Measurements from ENCODE around the gene IGF1R. TPM values are rescaled to one million over a fixed set of nuclear protein-coding genes. Genes with fewer than 3 reads are reported as not detected.

Gene IGF1R
- total RNA-seq, 2 experiments from 2014 or later: 22.8 to 24.7 TPM

DNA sequence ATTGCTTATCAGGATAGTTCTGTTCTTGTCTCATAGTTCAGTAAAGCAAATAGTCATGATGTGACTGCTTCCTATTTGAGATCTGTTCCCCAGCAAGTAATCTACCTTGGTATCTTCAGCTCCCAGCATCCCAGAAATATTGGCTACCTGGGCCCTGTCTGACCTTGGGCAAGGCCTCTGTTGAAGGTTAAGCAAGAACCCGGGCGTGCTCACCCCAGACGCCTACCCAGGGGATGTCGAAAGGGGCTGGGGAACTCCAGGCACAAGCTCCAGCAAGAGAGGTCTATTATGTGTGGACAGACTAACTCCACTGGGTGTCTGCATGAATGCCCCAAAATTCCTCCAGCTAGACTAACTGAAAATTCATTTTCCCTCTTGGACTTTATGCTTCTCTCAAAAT lies 37.3 kb upstream of the IGF1R start:
- CTCF ChIA-PET: no interaction called here
- Mint-ChIP-seq H3K36me3 (ENCODE audit: low read depth) (no peaks in the 10 kb centered on the region), H3K27me3 (no peaks in the 10 kb centered on the region), H3K4me3 (no peak overlapping the region), H3K4me1 (ENCODE audit: low read depth) (peaks cover 9% of the 10 kb centered on the region), H3K27ac (no peak overlapping the region), H3K9me3 (no peaks in the 10 kb centered on the region)
- ATAC-seq: no peak
- TF ChIP-seq, protein P1, sequence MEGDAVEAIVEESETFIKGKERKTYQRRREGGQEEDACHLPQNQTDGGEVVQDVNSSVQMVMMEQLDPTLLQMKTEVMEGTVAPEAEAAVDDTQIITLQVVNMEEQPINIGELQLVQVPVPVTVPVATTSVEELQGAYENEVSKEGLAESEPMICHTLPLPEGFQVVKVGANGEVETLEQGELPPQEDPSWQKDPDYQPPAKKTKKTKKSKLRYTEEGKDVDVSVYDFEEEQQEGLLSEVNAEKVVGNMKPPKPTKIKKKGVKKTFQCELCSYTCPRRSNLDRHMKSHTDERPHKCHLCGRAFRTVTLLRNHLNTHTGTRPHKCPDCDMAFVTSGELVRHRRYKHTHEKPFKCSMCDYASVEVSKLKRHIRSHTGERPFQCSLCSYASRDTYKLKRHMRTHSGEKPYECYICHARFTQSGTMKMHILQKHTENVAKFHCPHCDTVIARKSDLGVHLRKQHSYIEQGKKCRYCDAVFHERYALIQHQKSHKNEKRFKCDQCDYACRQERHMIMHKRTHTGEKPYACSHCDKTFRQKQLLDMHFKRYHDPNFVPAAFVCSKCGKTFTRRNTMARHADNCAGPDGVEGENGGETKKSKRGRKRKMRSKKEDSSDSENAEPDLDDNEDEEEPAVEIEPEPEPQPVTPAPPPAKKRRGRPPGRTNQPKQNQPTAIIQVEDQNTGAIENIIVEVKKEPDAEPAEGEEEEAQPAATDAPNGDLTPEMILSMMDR (IDR thresholded peaks at IDR 0.05): no peak
- DNase-seq: no peak
- POLR2A ChIA-PET: interaction anchor here (0.6 kb wide), 1 partner anchor 44 kb away, joined by 3 read pairs; no protein-coding TSS in a partner anchor
- intact Hi-C loops (cut with micrococcal nuclease): no loop called here

DNA sequence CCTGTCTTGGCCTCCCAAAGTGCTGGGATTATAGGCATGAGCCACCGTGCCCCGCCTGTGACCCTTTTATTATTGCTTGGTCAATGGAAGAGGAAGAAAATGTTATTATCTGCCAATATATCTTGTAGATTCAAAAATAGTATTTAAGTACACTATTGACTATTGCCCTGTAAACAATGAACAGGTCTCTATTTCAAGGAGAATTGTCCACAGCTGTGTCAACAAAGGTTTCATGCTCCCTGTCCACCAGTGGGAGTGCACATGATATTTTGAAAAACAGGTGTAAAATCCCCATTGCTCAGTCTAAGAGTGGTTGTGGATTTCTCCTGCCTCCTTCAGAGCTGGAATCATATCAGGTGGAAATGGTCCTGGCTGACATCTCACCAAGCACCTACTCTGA lies 36.5 kb upstream of the IGF1R start:
- ChIA-PET POLR2A (interaction anchor here (1.3 kb wide), 1 partner anchor 35 kb away, joined by 4 read pairs; no protein-coding TSS in a partner anchor), CTCF (interaction anchor here (1.3 to 3.6 kb wide), 3 partner anchors 15 to 92 kb away, joined by 3 to 11 read pairs (median 4); no protein-coding TSS in a partner anchor)
- Mint-ChIP-seq H3K4me3 (no peak overlapping the region), H3K9me3 (no peaks in the 10 kb centered on the region), H3K4me1 (ENCODE audit: low read depth) (peaks cover 9% of the 10 kb centered on the region), H3K27ac (no peak overlapping the region), H3K27me3 (no peaks in the 10 kb centered on the region), H3K36me3 (ENCODE audit: low read depth) (no peaks in the 10 kb centered on the region)
- DNase-seq: no peak
- intact Hi-C loops (cut with micrococcal nuclease): no loop called here
- TF ChIP-seq, protein P1 (IDR thresholded peaks at IDR 0.05): no peak
- ATAC-seq: no peak

DNA sequence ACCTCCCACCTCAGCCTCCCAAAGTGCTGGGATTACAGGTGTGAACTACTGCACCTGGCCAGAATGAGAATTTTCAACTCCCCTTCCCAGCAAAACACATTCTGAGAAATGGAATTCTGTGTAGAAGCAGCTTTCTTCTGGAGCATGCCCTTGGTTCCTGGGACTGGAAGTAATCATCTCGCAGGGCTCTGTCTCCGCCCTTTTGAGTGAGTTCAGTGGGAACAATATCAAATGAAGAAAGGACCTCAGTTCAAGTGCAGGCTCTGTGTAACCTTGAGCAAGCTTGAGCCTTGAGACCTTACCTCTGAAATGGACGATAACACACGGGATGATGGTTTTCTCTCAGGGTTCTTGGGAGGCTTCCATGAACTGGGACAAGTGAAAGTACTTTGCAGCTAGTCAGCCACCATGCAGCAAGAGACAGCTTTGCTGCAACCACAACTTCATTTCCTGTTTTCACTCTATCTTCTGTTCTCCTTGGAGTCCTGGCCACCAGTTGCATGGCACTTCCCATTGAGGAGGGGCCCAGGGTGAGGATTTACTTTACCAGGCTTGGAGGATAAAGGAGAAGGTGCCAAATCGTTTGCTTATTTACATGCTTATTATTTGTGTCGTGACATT lies 35.7 kb upstream of the IGF1R start:
- DNase-seq: no peak
- Mint-ChIP-seq H3K4me3 (no peak overlapping the region), H3K36me3 (ENCODE audit: low read depth) (no peaks in the 10 kb centered on the region), H3K9me3 (no peaks in the 10 kb centered on the region), H3K27me3 (no peaks in the 10 kb centered on the region), H3K4me1 (ENCODE audit: low read depth) (peaks cover 9% of the 10 kb centered on the region), H3K27ac (no peak overlapping the region)
- TF ChIP-seq, protein P1 (IDR thresholded peaks at IDR 0.05): no peak
- intact Hi-C loops (cut with micrococcal nuclease): no loop called here
- ChIA-PET POLR2A (interaction anchor here (0.6 to 1.3 kb wide), 2 partner anchors 34 to 45 kb away, joined by 3 to 4 read pairs; no protein-coding TSS in a partner anchor), CTCF (interaction anchor here (1.3 to 3.6 kb wide), 3 partner anchors 16 to 93 kb away, joined by 3 to 11 read pairs (median 4); no protein-coding TSS in a partner anchor)
- ATAC-seq: no peak

DNA sequence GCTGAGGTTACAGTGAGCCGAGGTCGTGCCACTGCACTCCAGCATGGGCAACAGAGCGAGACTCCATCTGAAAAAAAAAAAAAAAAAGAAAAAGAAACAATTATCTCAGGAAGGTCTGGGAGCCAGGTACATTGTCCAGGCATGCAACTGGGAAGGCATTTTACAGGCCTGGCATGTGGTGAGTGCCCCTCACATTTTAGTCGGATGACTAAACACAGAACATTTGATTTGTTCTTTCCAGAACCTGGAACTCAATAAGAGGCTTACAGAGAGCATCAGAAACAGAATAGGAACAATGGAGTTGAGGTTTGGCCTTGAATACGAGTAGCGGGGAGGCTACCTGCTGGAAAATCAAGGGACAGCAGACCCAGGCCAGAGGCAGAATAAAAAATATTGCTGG lies 33.7 kb upstream of the IGF1R start:
- ATAC-seq: no peak
- no peak for DNase-seq
- intact Hi-C loops (cut with micrococcal nuclease): no loop called here
- H3K4me1 Mint-ChIP-seq (ENCODE audit: low read depth): peaks cover 9% of the 10 kb centered on the region
- ChIA-PET POLR2A (no interaction called here), CTCF (interaction anchor here (3.6 kb wide), 1 partner anchor 95 kb away, joined by 11 read pairs; no protein-coding TSS in a partner anchor)
- TF ChIP-seq, protein P1 (IDR thresholded peaks at IDR 0.05): no peak
- H3K4me3 Mint-ChIP-seq: no peak overlapping the region
- no peak overlapping the region for H3K27ac Mint-ChIP-seq
- no peaks in the 10 kb centered on the region for H3K36me3 Mint-ChIP-seq (ENCODE audit: low read depth)
- H3K27me3 Mint-ChIP-seq: peaks cover 4% of the 10 kb centered on the region
- no peaks in the 10 kb centered on the region for H3K9me3 Mint-ChIP-seq

DNA sequence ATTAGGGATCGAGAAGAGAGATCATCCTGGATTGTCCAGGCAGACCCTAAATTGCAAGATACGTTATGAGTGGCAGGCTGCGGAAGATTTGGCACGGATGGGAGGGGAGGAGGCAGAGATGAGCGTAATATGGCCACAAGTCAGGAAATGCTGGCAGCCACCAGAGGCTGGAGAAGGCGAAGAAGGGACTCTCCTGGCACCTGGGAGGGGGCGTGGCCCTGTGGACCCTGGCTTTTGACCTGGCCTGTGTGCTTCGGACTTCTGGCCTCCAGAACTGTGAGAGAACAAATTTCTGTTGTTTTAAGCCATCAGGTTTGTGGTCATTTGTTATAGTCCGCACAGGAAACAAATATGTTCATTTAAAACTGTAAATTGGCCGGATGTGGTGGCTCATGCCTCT lies 31.9 kb upstream of the IGF1R start:
- H3K36me3 Mint-ChIP-seq (ENCODE audit: low read depth): no peaks in the 10 kb centered on the region
- TF ChIP-seq, protein P1 (IDR thresholded peaks at IDR 0.05): no peak
- ChIA-PET POLR2A (no interaction called here), CTCF (no interaction called here)
- peaks cover 9% of the 10 kb centered on the region for H3K4me1 Mint-ChIP-seq (ENCODE audit: low read depth)
- DNase-seq: no peak
- intact Hi-C loops (cut with micrococcal nuclease): no loop called here
- H3K27ac Mint-ChIP-seq: no peak overlapping the region
- peaks cover 15% of the 10 kb centered on the region for H3K27me3 Mint-ChIP-seq
- no peaks in the 10 kb centered on the region for H3K9me3 Mint-ChIP-seq
- H3K4me3 Mint-ChIP-seq: no peak overlapping the region
- ATAC-seq: no peak

Data from activated CD8-positive, alpha-beta T cell treated with anti-CD3 and anti-CD28 coated beads for 36 hours (primary cell).